IMR-90 (cell line): ENCODE results near the gene LHFPL5. TPM values are rescaled to one million over a fixed set of nuclear protein-coding genes. Genes with fewer than 3 reads are reported as not detected.

ENCODE experiments used
- ATAC-seq: fragments of 200-7000 bp; cut with Tn5 transposase; 2 replicates; pipeline ENCODE4 v1.9.1; 2020; ENCODE audit warnings: low read depth, mild to moderate bottlenecking, moderate library complexity
- BruUV-seq: library from RNA; stranded (reverse); fragments of 400-500 nt; replicated peaks from 2 replicates; lab custom pipeline; 2021; lab: Mats Ljungman, UMichigan
- CTCF ChIA-PET: fragments of 300-600 bp; formaldehyde crosslinking; extraction: SDS; loops from one replicate; lab custom pipeline; 2021; ENCODE audit warnings: antibody characterized with exemption; lab: Yijun Ruan, JAX
- POLR2A ChIA-PET: fragments of 300-600 bp; sonication (Branson Sonifier 250); formaldehyde crosslinking; loops from one replicate; lab custom pipeline; 2022; ENCODE audit warnings: antibody characterized with exemption; ENCODE audit not compliant: unreplicated experiment; lab: Charles Lee
- DNase-seq: peaks from one replicate; pipeline ENCODE4 v3.0.0; 2013
- H2AFZ ChIP-seq: replicated peaks from 2 replicates; pipeline ENCODE3; 2013; ENCODE audit warnings: low read length, mild to moderate bottlenecking; ENCODE audit not compliant: poor library complexity
- H2AK5ac ChIP-seq: 2 replicates; pipeline ENCODE4 v1.6.1; 2013; ENCODE audit warnings: low read depth, low read length, inconsistent platforms
- H2AK9ac ChIP-seq: replicated peaks from 2 replicates; pipeline ENCODE3; 2013; ENCODE audit warnings: mild to moderate bottlenecking, low read depth, low read length, moderate library complexity; ENCODE audit not compliant: poor library complexity
- H2BK120ac ChIP-seq: 2 replicates; pipeline ENCODE4 v1.6.1; 2013; ENCODE audit warnings: low read depth, low read length, inconsistent platforms
- H2BK15ac ChIP-seq: 3 replicates; pipeline ENCODE4 v1.6.1; 2013; ENCODE audit warnings: low read depth, low read length, inconsistent platforms
- H2BK20ac ChIP-seq: 2 replicates; pipeline ENCODE4 v1.6.1; 2013; ENCODE audit warnings: low read depth, mild to moderate bottlenecking, inconsistent platforms, low read length, moderate library complexity
- H2BK5ac ChIP-seq: 2 replicates; pipeline ENCODE4 v1.6.1; 2013; ENCODE audit warnings: mild to moderate bottlenecking, low read depth, low read length, inconsistent platforms; ENCODE audit not compliant: poor library complexity, severe bottlenecking
- H3K14ac ChIP-seq: replicated peaks from 2 replicates; pipeline ENCODE4 v1.6.1; 2013; ENCODE audit warnings: low read depth, low read length, inconsistent platforms
- H3K18ac ChIP-seq: 2 replicates; pipeline ENCODE4 v1.6.1; 2013; ENCODE audit warnings: low read depth, low read length, control low read depth
- H3K23ac ChIP-seq: 2 replicates; pipeline ENCODE4 v1.6.1; 2013; ENCODE audit warnings: low read depth, low read length, inconsistent platforms
- H3K27ac ChIP-seq: 2 replicates; pipeline ENCODE4 v1.5.1; 2013; ENCODE audit warnings: mild to moderate bottlenecking, control low read depth, low read length; ENCODE audit not compliant: insufficient read depth
- H3K27me3 ChIP-seq: 2 replicates; pipeline ENCODE4 v1.6.1; 2013; ENCODE audit warnings: low read length; ENCODE audit not compliant: control insufficient read depth, insufficient read depth
- H3K36me3 ChIP-seq: 2 replicates; pipeline ENCODE4 v1.6.1; 2013; ENCODE audit warnings: low read length, mixed read lengths; ENCODE audit not compliant: control insufficient read depth, insufficient read depth
- H3K4ac ChIP-seq: 2 replicates; pipeline ENCODE4 v1.6.1; 2013; ENCODE audit warnings: low read depth, low read length, inconsistent platforms
- H3K4me1 ChIP-seq: 2 replicates; pipeline ENCODE4 v1.6.1; 2013; ENCODE audit warnings: low read length, mixed read lengths; ENCODE audit not compliant: control insufficient read depth, insufficient read depth
- H3K4me2 ChIP-seq: 2 replicates; pipeline ENCODE4 v1.6.1; 2013; ENCODE audit warnings: low read depth, mild to moderate bottlenecking, control low read depth, low read length, moderate library complexity
- H3K4me3 ChIP-seq: 2 replicates; pipeline ENCODE4 v1.5.1; 2013; ENCODE audit warnings: low read depth, mild to moderate bottlenecking, control low read depth, low read length, moderate library complexity; ENCODE audit not compliant: insufficient read depth
- H3K56ac ChIP-seq: 2 replicates; pipeline ENCODE4 v1.6.1; 2013; ENCODE audit warnings: low read length, inconsistent platforms; ENCODE audit not compliant: insufficient read depth; ENCODE audit errors: extremely low read depth
- H3K79me1 ChIP-seq, 2 experiments: 2 replicates each; pipeline ENCODE4 v1.6.1; 2013; ENCODE audit warnings: low read length in 2 of 2, inconsistent platforms in 1 of 2, low read depth in 1 of 2
- H3K9ac ChIP-seq: 2 replicates; pipeline ENCODE4 v1.6.1; 2013; ENCODE audit warnings: low read depth, low read length, control low read depth
- H3K9me1 ChIP-seq: 2 replicates; pipeline ENCODE4 v1.6.1; 2013; ENCODE audit warnings: low read length, inconsistent platforms; ENCODE audit not compliant: insufficient read depth
- H3K9me3 ChIP-seq: 2 replicates; pipeline ENCODE4 v1.6.1; 2013; ENCODE audit warnings: low read length; ENCODE audit not compliant: control insufficient read depth, insufficient read depth
- H4K20me1 ChIP-seq: 2 replicates; pipeline ENCODE4 v1.6.1; 2013; ENCODE audit warnings: low read length, inconsistent platforms; ENCODE audit not compliant: insufficient read depth
- H4K5ac ChIP-seq: 2 replicates; pipeline ENCODE4 v1.6.1; 2013; ENCODE audit warnings: mild to moderate bottlenecking, low read depth, low read length, control low read depth
- H4K8ac ChIP-seq, 2 experiments: 2 replicates each; pipeline ENCODE4 v1.6.1; 2013; ENCODE audit warnings: low read depth in 2 of 2, low read length in 2 of 2, control low read depth in 1 of 2, inconsistent platforms in 1 of 2
- H4K91ac ChIP-seq: 2 replicates; pipeline ENCODE4 v1.6.1; 2013; ENCODE audit warnings: low read depth, low read length, inconsistent platforms; ENCODE audit not compliant: insufficient read depth
- CEBPB ChIP-seq: IDR thresholded peaks from 2 replicates; pipeline ENCODE4 v1.6.1; 2012; ENCODE audit warnings: low read depth, low read length, improper control_type of control experiment
- CHD1 ChIP-seq: IDR thresholded peaks from 2 replicates; pipeline ENCODE4 v1.6.1; 2012; ENCODE audit warnings: low read depth, low read length, improper control_type of control experiment
- ELK1 ChIP-seq: fragments of 150-350 bp; IDR thresholded peaks from 2 replicates; pipeline ENCODE4 v1.6.1; 2016; ENCODE audit warnings: low read depth, mild to moderate bottlenecking, low read length, moderate library complexity, borderline replicate concordance
- FOS ChIP-seq: fragments of 150-350 bp; IDR thresholded peaks from 2 replicates; pipeline ENCODE4 v1.6.1; 2016; ENCODE audit warnings: low read depth, low read length
- MAZ ChIP-seq: IDR thresholded peaks from 2 replicates; pipeline ENCODE4 v1.6.1; 2012; ENCODE audit warnings: low read depth, mild to moderate bottlenecking, low read length, improper control_type of control experiment, moderate library complexity, borderline replicate concordance
- MXI1 ChIP-seq: IDR thresholded peaks from 2 replicates; pipeline ENCODE4 v1.6.1; 2012; ENCODE audit warnings: low read depth, mild to moderate bottlenecking, low read length, moderate library complexity, borderline replicate concordance
- NFE2L2 ChIP-seq: fragments of 150-350 bp; IDR thresholded peaks from 2 replicates; pipeline ENCODE4 v1.6.1; 2016; ENCODE audit warnings: low read depth, mild to moderate bottlenecking, low read length
- POLR2A ChIP-seq: IDR thresholded peaks from 2 replicates; pipeline ENCODE4 v1.6.1; 2012; ENCODE audit warnings: mild to moderate bottlenecking, low read depth, low read length
- RAD21 ChIP-seq: IDR thresholded peaks from 2 replicates; pipeline ENCODE4 v1.6.1; 2012; ENCODE audit warnings: low read length, improper control_type of control experiment
- RCOR1 ChIP-seq: IDR thresholded peaks from 2 replicates; pipeline ENCODE4 v1.6.1; 2012; ENCODE audit warnings: mild to moderate bottlenecking, low read length, improper control_type of control experiment; ENCODE audit not compliant: insufficient replicate concordance
- RFX5 ChIP-seq: IDR thresholded peaks from 2 replicates; pipeline ENCODE4 v1.8.0; 2012; ENCODE audit warnings: low read depth, mild to moderate bottlenecking, low read length, moderate library complexity
- SMC3 ChIP-seq: fragments of 150-350 bp; IDR thresholded peaks from 2 replicates; pipeline ENCODE4 v1.6.1; 2016; ENCODE audit warnings: low read depth, mild to moderate bottlenecking, antibody characterized with exemption, low read length, moderate library complexity
- USF2 ChIP-seq: fragments of 150-350 bp; IDR thresholded peaks from 2 replicates; pipeline ENCODE4 v1.6.1; 2017; ENCODE audit warnings: mild to moderate bottlenecking, antibody characterized with exemption, low read length, low read depth
- WGBS, 2 experiments: methylation state at CpG; one replicate each; pipeline versions ENCODE4 v1.1.5 to v1.1.7; 2013; ENCODE audit warnings: missing lambda C conversion rate in 2 of 2; ENCODE audit not compliant: insufficient read length in 1 of 2; ENCODE audit errors: extremely low coverage in 2 of 2; 5-methylcytosine and 5-hydroxymethylcytosine counted together
- dilution Hi-C: fragments of 300-500 bp; cut with HindIII; formaldehyde crosslinking; loops from one replicate; pipeline ENCODE4 v1.14.3; 2018; ENCODE audit warnings: low sequenced_read_pairs; ENCODE audit not compliant: unreplicated experiment
- in situ Hi-C: fragments of 300-500 bp; cut with MboI; formaldehyde crosslinking; loops from 3 replicates; pipeline ENCODE4 v1.14.3; 2019; ENCODE audit warnings: low sequenced_read_pairs, inconsistent platforms, mixed read lengths
- intact Hi-C: fragments of 100-400 bp; cut with micrococcal nuclease; formaldehyde crosslinking; loops from 2 replicates; pipeline ENCODE4 v1.10.0; 2022
- polyA plus RNA-seq, 3 experiments: library from polyadenylated mRNA; depleted of rRNA; stranded (reverse); fragments of >200 nt; gene quantifications; 2 replicates each; pipeline ENCODE4 v1.2.3, GENCODE V29; 2012; ENCODE audit warnings: low replicate concordance in 1 of 3
- total RNA-seq: library from RNA; depleted of rRNA; stranded (reverse); fragments of >200 nt; gene quantifications from 2 replicates; pipeline ENCODE4 v1.2.3, GENCODE V29; 2012

LHFPL5 gene
- total and polyA plus RNA-seq, 2 of the 4 experiments (the other 2 are of a cell fraction), result not detected

- POLR2A ChIA-PET, result no interaction called here
- no peak overlapping the region for H4K5ac ChIP-seq
- H3K4ac ChIP-seq, result no peak overlapping the region
- H3K36me3 ChIP-seq, result no peaks in the 10 kb centered on the region
- peaks cover 41% of the 10 kb centered on the region for H3K27me3 ChIP-seq
- no peak for DNase-seq
- H2BK5ac ChIP-seq, result no peak overlapping the region
- H3K79me1 ChIP-seq, result no peaks in the 10 kb centered on the region
- no peaks in the 10 kb centered on the region for H3K4me1 ChIP-seq
- no peak for ATAC-seq
- H3K23ac ChIP-seq, result no peak overlapping the region
- H3K4me3 ChIP-seq, result no peak overlapping the region
- CTCF ChIA-PET, result no interaction called here
- H4K8ac ChIP-seq, result no peak overlapping the region
- no peak for TF ChIP-seq FOS
- no peak for TF ChIP-seq RFX5
- TF ChIP-seq USF2, result no peak
- TF ChIP-seq ELK1, result no peak
- TF ChIP-seq CHD1, result no peak
- no peak for TF ChIP-seq RAD21
- TF ChIP-seq NFE2L2, result no peak
- no peak for TF ChIP-seq MXI1
- TF ChIP-seq CEBPB, result no peak
- TF ChIP-seq POLR2A, result no peak
- no peak for TF ChIP-seq SMC3
- TF ChIP-seq RCOR1, result no peak
- no peak for TF ChIP-seq MAZ
- no peaks in the 10 kb centered on the region for H3K9me3 ChIP-seq
- H3K9ac ChIP-seq, result no peak overlapping the region
- H2BK15ac ChIP-seq, result no peak overlapping the region
- H2AFZ ChIP-seq, result no peak overlapping the region
- H3K56ac ChIP-seq, result no peak overlapping the region
- in situ Hi-C loops, result no loop called here
- H3K18ac ChIP-seq, result no peak overlapping the region
- no peaks in the 10 kb centered on the region for H3K9me1 ChIP-seq
- H2BK20ac ChIP-seq, result no peak overlapping the region
- no peak overlapping the region for H3K14ac ChIP-seq
- no TSS peak for BruUV-seq
- H3K4me2 ChIP-seq, result no peak overlapping the region
- intact Hi-C loops, result no loop called here
- dilution Hi-C loops, result no loop called here
- WGBS, 2 experiments, result no CpG with 5 or more reads among the region's 4 CpGs
- H4K91ac ChIP-seq, result no peak overlapping the region
- H2AK5ac ChIP-seq, result no peak overlapping the region
- no peaks in the 10 kb centered on the region for H4K20me1 ChIP-seq
- H2BK120ac ChIP-seq, result no peak overlapping the region
- no peak overlapping the region for H2AK9ac ChIP-seq
- no peak overlapping the region for H3K27ac ChIP-seq
Observed at GRCh38 chr6:35769211-35769610, 35.9 kb upstream of the LHFPL5 start.
